ENCODE data around the gene XYLT1.

XYLT1 gene

GRCh38 chr16:17470908-17471718, at the start of gene XYLT1:
TSS of gene XYLT1 (minus strand) at chr16:17470960. CDS start at chr16:17470796, 164 bp downstream.
- no peak for DNase-seq (ENCODE audit: low spot score)
- in situ Hi-C loops (cut with MboI; ENCODE audit: low pct_unique_long_range_greater_than_20kb, low sequenced_read_pairs, unreplicated experiment) = no loop called here

DNA sequence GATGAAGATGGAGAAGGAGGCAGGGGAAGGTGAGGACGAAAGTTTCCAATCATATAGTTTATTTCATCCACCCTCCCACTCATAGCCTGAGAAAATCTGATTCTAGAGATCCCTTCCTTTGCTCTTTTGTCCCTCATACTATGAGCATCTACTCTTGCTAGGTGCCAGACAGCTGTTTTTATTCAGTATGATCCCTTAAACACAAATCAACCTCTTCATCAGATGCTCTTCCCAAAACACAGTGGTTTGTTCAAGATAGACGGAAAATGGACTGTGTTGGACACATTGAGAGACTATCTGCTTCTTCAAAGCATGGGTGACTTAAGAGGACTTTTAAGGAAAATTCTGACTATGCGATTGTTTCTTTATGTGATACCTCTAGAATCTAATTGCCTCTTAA, 49.4 kb upstream of the XYLT1 start:
- DNase-seq (ENCODE audit: low spot score) = no peak
- no peak for TF ChIP-seq CTCF (IDR thresholded peaks at IDR 0.05; ENCODE audit: extremely low read depth, insufficient read depth, missing control alignments)
- in situ Hi-C loops (cut with MboI; ENCODE audit: low pct_unique_long_range_greater_than_20kb, low sequenced_read_pairs, unreplicated experiment) = no loop called here

More at GRCh38 chr16:17470908-17471718, at the start of gene XYLT1:
- TF ChIP-seq CTCF (IDR thresholded peaks at IDR 0.05; ENCODE audit: extremely low read depth, insufficient read depth, missing control alignments) = no peak

DNA sequence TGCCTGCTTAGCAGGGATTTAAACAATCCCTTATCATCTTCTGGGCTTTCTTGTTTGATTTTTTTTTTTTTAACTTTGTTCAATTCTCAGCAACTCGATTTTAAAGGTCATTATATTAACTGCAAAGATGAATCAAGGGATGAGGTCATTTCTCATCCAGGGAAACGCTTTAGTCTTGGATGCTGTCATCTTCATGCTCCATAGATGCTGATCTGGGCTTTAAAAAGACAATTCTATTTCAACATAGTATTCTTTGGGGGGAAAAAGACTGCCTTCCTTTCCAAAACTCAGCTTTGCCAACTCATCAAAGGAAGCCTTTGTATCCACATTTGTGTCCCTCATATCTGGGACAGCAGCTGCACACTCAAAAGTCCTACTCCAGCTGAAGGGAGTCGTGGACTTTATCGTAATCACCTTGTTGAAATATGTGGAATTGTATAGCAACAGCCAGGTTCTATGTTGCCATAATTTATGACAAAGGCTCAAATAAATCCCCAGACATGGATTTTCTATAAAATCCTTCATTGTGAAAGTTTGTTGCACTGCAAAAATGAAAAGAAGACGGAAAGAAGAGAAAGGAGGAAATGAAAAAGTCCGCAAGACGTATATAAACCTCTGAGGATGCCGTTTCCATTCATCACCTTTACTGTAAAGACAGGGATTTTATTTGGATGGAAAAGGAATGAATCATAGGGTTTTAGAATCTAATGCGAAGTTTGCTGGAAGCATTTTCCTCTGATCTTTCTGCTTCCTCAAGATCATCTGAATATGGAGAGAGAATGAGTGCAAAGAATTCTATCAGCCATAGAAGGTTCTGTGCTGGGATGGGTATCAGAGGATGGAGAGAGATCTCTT, 48.6 kb upstream of the XYLT1 start:
- TF ChIP-seq CTCF (IDR thresholded peaks at IDR 0.05; ENCODE audit: extremely low read depth, insufficient read depth, missing control alignments) = no peak
- DNase-seq (ENCODE audit: low spot score) = no peak

GRCh38 chr16:17518441-17518840, 47.7 kb upstream of the XYLT1 start:
- no peak for DNase-seq (ENCODE audit: low spot score)
- TF ChIP-seq CTCF (IDR thresholded peaks at IDR 0.05; ENCODE audit: extremely low read depth, insufficient read depth, missing control alignments) = no peak

More for the DNA sequence above, 48.6 kb upstream of the XYLT1 start:
- in situ Hi-C loops (cut with MboI; ENCODE audit: low pct_unique_long_range_greater_than_20kb, low sequenced_read_pairs, unreplicated experiment) = no loop called here

DNA sequence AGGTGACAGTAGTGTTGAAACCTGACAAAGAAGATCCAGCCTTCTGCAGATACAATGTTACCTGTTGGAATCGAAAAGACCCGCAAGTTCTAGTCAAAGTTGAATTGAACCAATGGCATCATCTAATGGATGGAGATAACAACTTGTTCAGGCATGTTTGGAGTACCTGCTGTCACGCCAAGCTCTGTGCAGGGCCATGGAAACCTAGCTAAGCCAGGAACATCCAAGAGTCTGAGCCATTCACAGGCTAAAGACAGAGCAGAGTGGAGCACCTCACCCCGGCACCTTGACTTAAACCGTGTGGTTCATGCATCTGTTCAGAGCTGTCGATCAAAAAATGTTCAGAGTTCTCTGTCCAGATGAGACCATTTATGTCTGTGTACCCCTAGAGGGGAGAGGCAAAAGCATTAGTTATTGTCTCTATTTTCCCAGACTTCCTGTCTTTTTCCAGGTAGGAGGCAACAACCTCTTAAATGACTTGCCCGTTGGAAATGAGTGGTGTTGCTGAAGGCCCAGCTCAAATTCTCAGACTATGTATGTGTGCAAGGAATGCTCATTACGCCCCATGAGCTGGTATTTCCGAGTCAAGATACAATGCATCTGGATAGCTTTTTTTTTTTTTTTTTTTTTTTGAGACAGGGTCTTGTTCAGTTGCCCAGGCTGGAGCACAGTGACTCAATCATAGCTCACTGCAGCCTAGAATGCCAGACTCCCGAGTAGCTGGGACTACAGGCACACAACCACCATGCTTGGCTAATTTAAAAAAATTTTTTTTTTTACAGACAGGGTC, 44.9 kb upstream of the XYLT1 start:
- DNase-seq (ENCODE audit: low spot score) = no peak
- in situ Hi-C loops (cut with MboI; ENCODE audit: low pct_unique_long_range_greater_than_20kb, low sequenced_read_pairs, unreplicated experiment) = no loop called here
- TF ChIP-seq CTCF (IDR thresholded peaks at IDR 0.05; ENCODE audit: extremely low read depth, insufficient read depth, missing control alignments) = no peak

More at GRCh38 chr16:17518441-17518840, 47.7 kb upstream of the XYLT1 start:
- in situ Hi-C loops (cut with MboI; ENCODE audit: low pct_unique_long_range_greater_than_20kb, low sequenced_read_pairs, unreplicated experiment) = no loop called here

DNA sequence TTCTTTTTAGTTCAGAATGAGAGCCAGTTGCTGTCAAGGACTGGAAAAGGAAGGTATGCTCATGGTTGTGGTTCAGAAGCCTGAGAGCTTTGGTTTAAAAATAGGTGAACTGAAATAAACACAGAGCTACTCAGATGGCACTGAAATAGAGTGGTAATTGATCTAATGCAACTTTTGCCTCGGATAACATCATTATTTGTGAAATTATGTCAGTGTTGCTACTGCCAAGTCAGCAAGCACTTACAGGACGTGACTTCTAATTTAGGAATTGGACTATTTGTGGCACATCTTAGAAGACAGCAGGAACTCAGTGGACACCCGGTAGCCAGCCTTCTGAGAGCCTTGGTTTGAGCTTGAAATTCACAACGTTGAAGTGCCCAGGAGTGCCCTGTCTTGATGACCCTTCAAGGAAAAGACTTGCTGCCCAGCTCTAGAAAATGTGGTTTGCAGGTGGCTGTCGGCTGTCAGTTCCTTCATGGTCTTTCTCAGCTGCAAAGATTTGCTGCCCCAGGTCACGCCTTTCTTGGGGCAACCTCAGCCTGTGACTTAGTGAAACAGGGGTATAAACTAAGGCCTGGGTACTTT, 42.0 kb upstream of the XYLT1 start:
- in situ Hi-C loops (cut with MboI; ENCODE audit: low pct_unique_long_range_greater_than_20kb, low sequenced_read_pairs, unreplicated experiment) = no loop called here
- no peak for TF ChIP-seq CTCF (IDR thresholded peaks at IDR 0.05; ENCODE audit: extremely low read depth, insufficient read depth, missing control alignments)
- no peak for DNase-seq (ENCODE audit: low spot score)

Measured in GM13977 (cell line).